NCI-H2029 treated with DMSO at 0.1 percent for 48 hours (cell line): ENCODE data around the gene CADM4.
"Not testable (repeated sequence)": the region's sequence is repeated elsewhere in the genome, so short reads cannot be mapped to it uniquely, and the experiment has no call there.

ENCODE experiments used
- DNase-seq: peaks from one replicate; lab custom pipeline; 2025; lab: John Stamatoyannopoulos, UW

The CADM4 gene

GRCh38 chr19:43606569-43607229 lies 33.0 kb downstream of the CADM4 start:
- no peak for DNase-seq

DNA sequence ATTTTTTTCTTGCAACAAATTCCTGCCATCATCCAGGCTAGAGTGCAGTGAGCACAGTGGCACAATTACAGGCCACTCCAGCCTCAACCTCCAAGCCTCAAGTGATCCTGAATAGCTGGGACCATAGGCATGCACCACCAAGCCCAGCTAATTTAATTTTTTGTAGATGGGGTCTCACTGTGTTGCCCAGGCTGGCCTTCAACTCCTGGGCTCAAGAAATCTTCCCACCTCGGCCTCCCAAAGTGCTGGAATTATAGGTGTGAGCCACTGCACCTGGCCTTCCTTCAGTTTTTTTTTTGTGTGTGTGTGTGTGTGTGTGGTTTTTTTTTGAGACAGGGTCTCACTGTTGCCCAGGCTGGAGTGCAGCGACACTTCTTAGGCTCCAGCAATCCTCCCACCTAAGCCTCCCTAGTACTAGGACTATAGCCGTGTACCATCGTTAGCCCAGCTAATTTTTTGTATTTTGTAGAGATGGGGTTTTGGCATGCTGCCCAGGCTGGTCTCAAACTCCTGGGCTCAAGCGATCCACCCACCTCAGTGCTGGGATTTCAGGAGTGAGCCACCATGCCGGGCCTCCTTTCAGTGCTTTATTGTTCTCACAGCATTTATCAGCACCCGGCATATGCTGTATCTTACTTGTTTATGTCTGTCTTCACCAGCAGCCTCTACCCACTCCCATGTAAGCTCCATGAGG lies 33.6 kb downstream of the CADM4 start:
- DNase-seq, result no peak

GRCh38 chr19:43600326-43600725 lies 39.3 kb downstream of the CADM4 start:
- not testable (repeated sequence) for DNase-seq

GRCh38 chr19:43599635-43600295 lies 39.9 kb downstream of the CADM4 start:
- DNase-seq, result no peak

DNA sequence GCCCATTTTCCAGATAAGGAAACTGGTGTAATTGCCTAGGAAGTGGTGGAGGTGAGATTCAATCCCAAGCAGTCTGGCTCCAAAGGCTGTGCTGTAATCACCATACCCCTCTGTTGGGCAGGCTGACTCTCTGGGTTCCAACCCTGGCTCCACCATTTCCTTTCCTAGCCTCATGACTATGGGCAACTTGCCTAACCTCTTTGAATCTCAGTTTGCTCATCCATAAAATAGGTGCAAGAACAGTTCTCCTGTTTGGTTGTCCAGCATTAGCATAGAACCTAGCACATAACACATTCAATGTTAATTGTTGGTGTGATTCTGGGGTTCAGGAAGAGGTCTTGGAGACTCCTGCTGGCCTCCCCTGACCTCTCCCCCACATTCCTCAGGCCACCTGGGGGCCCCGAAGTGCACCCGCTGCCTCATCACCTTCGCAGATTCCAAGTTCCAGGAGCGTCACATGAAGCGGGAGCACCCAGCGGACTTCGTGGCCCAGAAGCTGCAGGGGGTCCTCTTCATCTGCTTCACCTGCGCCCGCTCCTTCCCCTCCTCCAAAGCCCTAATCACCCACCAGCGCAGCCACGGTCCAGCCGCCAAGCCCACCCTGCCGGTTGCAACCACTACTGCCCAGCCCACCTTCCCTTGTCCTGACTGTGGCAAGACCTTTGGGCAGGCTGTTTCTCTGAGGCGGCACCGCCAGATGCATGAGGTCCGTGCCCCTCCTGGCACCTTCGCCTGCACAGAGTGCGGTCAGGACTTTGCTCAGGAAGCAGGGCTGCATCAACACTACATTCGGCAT lies 41.0 kb downstream of the CADM4 start:
- no peak for DNase-seq

DNA sequence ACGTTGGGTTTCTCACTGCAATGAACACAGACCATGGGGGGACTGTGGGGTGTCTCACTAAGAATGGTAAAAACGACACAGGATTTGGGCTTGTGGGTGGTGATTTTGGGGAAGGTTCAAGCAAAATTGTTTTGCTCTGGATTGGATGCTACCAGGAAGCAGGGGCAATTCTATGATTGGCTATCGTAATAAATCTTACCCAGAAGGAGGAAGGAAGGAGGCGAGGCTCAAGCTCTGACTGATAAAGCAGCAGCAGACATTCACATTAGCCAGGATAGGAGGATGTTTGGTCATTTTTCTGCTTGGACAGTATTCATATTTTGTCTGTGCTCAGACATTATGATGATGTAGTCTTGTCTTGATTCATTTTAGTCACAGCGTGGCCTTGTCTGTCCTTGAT lies 41.8 kb downstream of the CADM4 start:
- no peak for DNase-seq

- DNase-seq, result no peak
Measured at GRCh38 chr19:43596842-43597461, 42.7 kb downstream of the CADM4 start.

GRCh38 chr19:43595999-43596841 lies 43.4 kb downstream of the CADM4 start, which contains the start of the genes IRGQ and ZNF576:
Gene IRGQ (minus strand): TSS chr19:43596134. CDS start chr19:43595338, 796 bp downstream.
Gene ZNF576 (plus strand): TSS chr19:43596595. CDS start chr19:43597109, 514 bp downstream.
- peak; percentile 95 for DNase-seq

DNA sequence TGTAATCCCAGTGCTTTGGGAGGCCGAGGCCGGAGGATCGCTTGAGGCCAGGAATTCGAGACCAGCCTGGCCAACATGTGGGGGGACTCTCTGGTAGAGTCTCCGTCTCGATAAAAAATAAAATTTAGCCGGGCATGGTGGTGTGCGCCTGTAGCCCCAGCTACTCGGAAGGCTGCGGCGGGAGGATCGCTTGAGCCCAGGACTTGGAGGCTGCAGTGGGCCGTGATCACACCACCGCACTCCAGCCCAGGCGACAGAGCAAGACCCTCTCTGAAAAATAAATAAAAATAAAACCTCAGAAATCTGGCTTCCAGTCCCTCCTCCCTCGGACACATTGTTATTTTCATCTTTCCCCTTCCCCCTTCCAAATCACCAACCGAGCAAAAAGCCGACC lies 44.0 kb downstream of the CADM4 start:
- DNase-seq, result no peak

- peak; percentile 37 for DNase-seq
Measured at GRCh38 chr19:43594710-43595604, 44.7 kb downstream of the CADM4 start.

GRCh38 chr19:43594081-43594697 lies 45.5 kb downstream of the CADM4 start:
- no peak for DNase-seq

DNA sequence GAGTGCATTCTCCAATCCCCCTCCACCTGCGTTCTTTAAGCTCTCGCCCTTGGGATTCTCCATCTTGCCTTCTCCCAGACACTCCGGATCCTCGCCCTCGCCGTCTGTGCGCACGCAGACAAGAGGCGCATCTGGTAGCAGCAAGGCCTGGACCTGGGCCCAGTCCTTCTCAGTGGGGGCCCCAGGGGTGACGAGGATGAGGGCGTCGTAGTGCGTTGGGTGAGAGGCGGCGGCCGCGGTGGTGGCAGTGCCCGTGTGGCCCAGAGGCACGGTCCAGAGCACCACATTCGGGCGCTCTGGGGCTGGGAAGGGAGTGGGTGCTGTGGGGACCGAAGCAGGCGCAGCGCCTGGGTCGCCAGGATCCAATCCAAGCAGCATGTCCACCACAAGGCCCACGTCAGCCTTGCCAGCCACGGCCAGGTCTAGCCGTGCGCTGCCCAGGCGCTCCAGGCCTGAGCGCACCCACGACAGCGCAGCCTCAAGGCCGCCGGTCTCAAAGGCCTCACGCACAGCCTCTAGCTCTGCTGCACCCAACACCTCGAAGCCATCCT lies 46.8 kb downstream of the CADM4 start:
- no peak for DNase-seq

- DNase-seq, result no peak
Measured at GRCh38 chr19:43591904-43592772, 47.5 kb downstream of the CADM4 start.

- no peak for DNase-seq
Measured at GRCh38 chr19:43589678-43590077, 50.0 kb downstream of the CADM4 start.

DNA sequence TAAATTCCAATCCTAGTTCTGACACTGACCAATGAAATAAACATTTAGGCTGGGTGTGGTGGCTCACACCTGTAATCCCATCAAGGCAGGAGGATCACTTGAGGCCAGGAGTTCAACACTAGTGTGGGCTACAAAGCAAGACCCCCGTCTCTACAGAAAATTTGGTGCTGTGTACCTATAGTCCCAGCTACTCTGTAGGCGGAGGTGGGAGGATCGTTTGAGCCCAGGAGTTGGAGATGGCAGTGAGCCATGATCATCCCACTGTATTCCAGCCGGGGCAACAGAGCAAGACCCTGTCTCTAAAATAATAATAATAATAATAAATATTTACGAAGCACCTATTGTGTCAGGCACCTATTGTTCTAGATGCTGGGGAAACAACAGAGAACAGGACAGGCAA lies 50.4 kb downstream of the CADM4 start:
- DNase-seq, result no peak

GRCh38 chr19:43587029-43587428 lies 52.6 kb downstream of the CADM4 start:
- not testable (repeated sequence) for DNase-seq

GRCh38 chr19:43586346-43586745 lies 53.3 kb downstream of the CADM4 start:
- no peak for DNase-seq

- DNase-seq, result no peak
Measured at GRCh38 chr19:43584484-43584883, 55.2 kb downstream of the CADM4 start.
